WERI-Rb-1 (cell line): ENCODE measurements around the gene COX11.

Experiments
- DNase-seq: peaks from one replicate; pipeline ENCODE4 v3.0.0-alpha.2; 2020
- H3K27ac ChIP-seq: fragments of 250-450 bp; sonication (Bioruptor Pico); 2 replicates; pipeline ENCODE4 v1.5.1; 2020; ENCODE audit warnings: mild to moderate bottlenecking, moderate library complexity
- H3K27me3 ChIP-seq: fragments of 250-450 bp; sonication (Bioruptor Pico); 2 replicates; pipeline ENCODE4 v1.5.1; 2021; ENCODE audit warnings: mild to moderate bottlenecking, low read depth, moderate library complexity; ENCODE audit not compliant: insufficient read depth, severe bottlenecking
- H3K36me3 ChIP-seq: fragments of 250-450 bp; sonication (Bioruptor Pico); 2 replicates; pipeline ENCODE4 v1.5.1; 2020; ENCODE audit warnings: mild to moderate bottlenecking, moderate library complexity
- H3K4me3 ChIP-seq: 2 replicates; pipeline ENCODE4 v1.5.1; 2011; ENCODE audit warnings: low read depth, mild to moderate bottlenecking, control low read depth, low read length
- H3K9me3 ChIP-seq: fragments of 250-450 bp; sonication (Bioruptor Pico); 2 replicates; pipeline ENCODE4 v1.5.1; 2021; ENCODE audit warnings: mild to moderate bottlenecking, moderate library complexity; ENCODE audit not compliant: severe bottlenecking
- CTCF ChIP-seq: IDR thresholded peaks from 2 replicates; pipeline ENCODE4 v1.5.1; 2011; ENCODE audit warnings: low read depth, mild to moderate bottlenecking, control low read depth, inconsistent platforms, low read length

COX11 gene

GRCh38 chr17:54933921-54934320 is 34.5 kb downstream of the COX11 start:
- Histone ChIP-seq H3K9me3 (no peaks in the 10 kb centered on the region), H3K36me3 (no peaks in the 10 kb centered on the region), H3K4me3 (no peak overlapping the region), H3K27me3 (no peaks in the 10 kb centered on the region), H3K27ac (no peak overlapping the region)
- TF ChIP-seq CTCF, result no peak
- DNase-seq, result no peak

- TF ChIP-seq CTCF, result no peak
- no peaks in the 10 kb centered on the region for H3K36me3 ChIP-seq
- DNase-seq, result no peak
- no peaks in the 10 kb centered on the region for H3K9me3 ChIP-seq
- H3K27ac ChIP-seq, result no peak overlapping the region
- H3K27me3 ChIP-seq, result no peaks in the 10 kb centered on the region
- no peak overlapping the region for H3K4me3 ChIP-seq
Measured at GRCh38 chr17:54932711-54933110, 35.7 kb downstream of the COX11 start.

GRCh38 chr17:54927525-54927924 is 40.9 kb downstream of the COX11 start:
- no peaks in the 10 kb centered on the region for H3K27me3 ChIP-seq
- no peak for DNase-seq
- TF ChIP-seq CTCF, result no peak
- no peak overlapping the region for H3K4me3 ChIP-seq
- H3K9me3 ChIP-seq, result no peaks in the 10 kb centered on the region
- no peak overlapping the region for H3K27ac ChIP-seq
- no peaks in the 10 kb centered on the region for H3K36me3 ChIP-seq

GRCh38 chr17:54924405-54924804 is 44.0 kb downstream of the COX11 start:
- H3K9me3 ChIP-seq, result no peaks in the 10 kb centered on the region
- no peaks in the 10 kb centered on the region for H3K36me3 ChIP-seq
- TF ChIP-seq CTCF, result no peak
- no peak overlapping the region for H3K4me3 ChIP-seq
- no peaks in the 10 kb centered on the region for H3K27me3 ChIP-seq
- no peak for DNase-seq
- no peak overlapping the region for H3K27ac ChIP-seq

GRCh38 chr17:54920819-54921218 is 47.6 kb downstream of the COX11 start:
- no peaks in the 10 kb centered on the region for H3K27me3 ChIP-seq
- no peak for DNase-seq
- no peak overlapping the region for H3K27ac ChIP-seq
- no peak for TF ChIP-seq CTCF
- no peaks in the 10 kb centered on the region for H3K36me3 ChIP-seq
- H3K4me3 ChIP-seq, result no peak overlapping the region
- no peaks in the 10 kb centered on the region for H3K9me3 ChIP-seq

GRCh38 chr17:54919425-54919824 is 49.0 kb downstream of the COX11 start:
- Histone ChIP-seq H3K36me3 (peaks cover 4% of the 10 kb centered on the region), H3K4me3 (no peak overlapping the region), H3K27ac (no peak overlapping the region), H3K27me3 (no peaks in the 10 kb centered on the region), H3K9me3 (no peaks in the 10 kb centered on the region)
- DNase-seq, result no peak
- no peak for TF ChIP-seq CTCF
